WTC11 (cell line): ENCODE data around the gene KCNC3. TPM values are rescaled to one million over a fixed set of nuclear protein-coding genes. Genes with fewer than 3 reads are reported as not detected.
A peak's percentile ranks its signal among the peaks of the same experiment; 100 is the strongest.

Source experiments
- ATF1 ChIP-seq: sonication (generic); formaldehyde crosslinking; IDR thresholded peaks from 2 replicates; pipeline ENCODE4 v1.8.1; 2023; ENCODE audit warnings: mild to moderate bottlenecking, moderate library complexity, missing genetic modification reagents
- CBFB ChIP-seq: sonication (generic); formaldehyde crosslinking; IDR thresholded peaks from 2 replicates; pipeline ENCODE4 v1.8.1; 2022; ENCODE audit warnings: mild to moderate bottlenecking, low read depth, missing genetic modification reagents
- CREB1 ChIP-seq: sonication (generic); formaldehyde crosslinking; IDR thresholded peaks from 2 replicates; pipeline ENCODE4 v1.8.0; 2023; ENCODE audit warnings: mild to moderate bottlenecking, missing genetic modification reagents
- FOXJ3 ChIP-seq: sonication (generic); formaldehyde crosslinking; IDR thresholded peaks from 2 replicates; pipeline ENCODE4 v1.9.0; 2021; ENCODE audit warnings: missing genetic modification reagents, mild to moderate bottlenecking, borderline replicate concordance
- FOXK1 ChIP-seq: sonication (generic); formaldehyde crosslinking; IDR thresholded peaks from 2 replicates; pipeline ENCODE4 v1.8.0; 2022; ENCODE audit warnings: mild to moderate bottlenecking, moderate library complexity, missing genetic modification reagents
- GTF2I ChIP-seq: fragments of 250-450 bp; sonication (Bioruptor Pico); conservative IDR thresholded peaks from 2 replicates; pipeline ENCODE4 v1.4.0; 2021; ENCODE audit warnings: mild to moderate bottlenecking
- IRF2 ChIP-seq: sonication (generic); formaldehyde crosslinking; IDR thresholded peaks from 2 replicates; pipeline ENCODE4 v1.8.0; 2022; ENCODE audit warnings: low read depth, missing genetic modification reagents, borderline replicate concordance
- JUN ChIP-seq: sonication (generic); formaldehyde crosslinking; IDR thresholded peaks from 2 replicates; pipeline ENCODE4 v1.8.0; 2023; ENCODE audit warnings: mild to moderate bottlenecking, missing genetic modification reagents
- KAT7 ChIP-seq: sonication (generic); formaldehyde crosslinking; IDR thresholded peaks from 2 replicates; pipeline ENCODE4 v1.8.1; 2023; ENCODE audit warnings: missing genetic modification reagents, mild to moderate bottlenecking, borderline replicate concordance
- MYBL2 ChIP-seq: sonication (generic); formaldehyde crosslinking; IDR thresholded peaks from 2 replicates; pipeline ENCODE4 v1.8.1; 2023; ENCODE audit warnings: mild to moderate bottlenecking, moderate library complexity, missing genetic modification reagents
- NFE2L1 ChIP-seq: sonication (generic); formaldehyde crosslinking; IDR thresholded peaks from 2 replicates; pipeline ENCODE4 v1.8.1; 2023; ENCODE audit warnings: missing genetic modification reagents
- NR3C1 ChIP-seq: sonication (generic); formaldehyde crosslinking; conservative IDR thresholded peaks from 2 replicates; pipeline ENCODE4 v1.8.1; 2023; ENCODE audit warnings: low read depth, mild to moderate bottlenecking, missing genetic modification reagents
- PRRX2 ChIP-seq: fragments of 250-450 bp; sonication (Bioruptor Pico); IDR thresholded peaks from 2 replicates; pipeline ENCODE4 v1.8.0; 2021; ENCODE audit warnings: mild to moderate bottlenecking
- RELA ChIP-seq: sonication (generic); formaldehyde crosslinking; IDR thresholded peaks from 2 replicates; pipeline ENCODE4 v1.8.1; 2022; ENCODE audit warnings: missing genetic modification reagents, mild to moderate bottlenecking, borderline replicate concordance
- TEAD4 ChIP-seq: sonication (generic); formaldehyde crosslinking; IDR thresholded peaks from 2 replicates; pipeline ENCODE4 v1.8.0; 2022; ENCODE audit warnings: mild to moderate bottlenecking, missing genetic modification reagents
- TP53 ChIP-seq: sonication (generic); formaldehyde crosslinking; IDR thresholded peaks from 2 replicates; pipeline ENCODE4 v1.8.1; 2023; ENCODE audit warnings: mild to moderate bottlenecking, missing genetic modification reagents
- ZNF121 ChIP-seq: sonication (generic); formaldehyde crosslinking; IDR thresholded peaks from 2 replicates; pipeline ENCODE4 v1.8.0; 2023; ENCODE audit warnings: missing genetic modification reagents
- ZNF232 ChIP-seq: sonication (generic); formaldehyde crosslinking; IDR thresholded peaks from 2 replicates; pipeline ENCODE4 v1.8.0; 2022; ENCODE audit warnings: mild to moderate bottlenecking, missing genetic modification reagents
- ZNF263 ChIP-seq: sonication (generic); formaldehyde crosslinking; IDR thresholded peaks from 2 replicates; pipeline ENCODE4 v1.8.1; 2022; ENCODE audit warnings: low read depth, mild to moderate bottlenecking, moderate library complexity, missing genetic modification reagents
- ZNF317 ChIP-seq: sonication (generic); formaldehyde crosslinking; IDR thresholded peaks from 2 replicates; pipeline ENCODE4 v1.8.1; 2023; ENCODE audit warnings: low read depth, mild to moderate bottlenecking, moderate library complexity, missing genetic modification reagents, borderline replicate concordance
- ZNF396 ChIP-seq: fragments of 250-450 bp; sonication (Bioruptor Pico); IDR thresholded peaks from 2 replicates; pipeline ENCODE4 v1.8.0; 2021; ENCODE audit warnings: mild to moderate bottlenecking, moderate library complexity, borderline replicate concordance
- ZNF423 ChIP-seq: fragments of 250-450 bp; sonication (Bioruptor Pico); IDR thresholded peaks from 2 replicates; pipeline ENCODE4 v2.1.2; 2022; ENCODE audit warnings: mild to moderate bottlenecking, moderate library complexity
- ZNF671 ChIP-seq: fragments of 250-450 bp; sonication (Bioruptor Pico); IDR thresholded peaks from 2 replicates; pipeline ENCODE4 v1.8.0; 2021; ENCODE audit warnings: mild to moderate bottlenecking
- total RNA-seq: library from RNA; stranded (reverse); gene quantifications from 3 replicates; pipeline ENCODE4 v1.2.3, GENCODE V29; 2021
- TF ChIP-seq, protein P1 (sequence below): fragments of 250-450 bp; sonication (Bioruptor Pico); IDR thresholded peaks from 2 replicates; pipeline ENCODE4 v1.8.0; 2021; ENCODE audit warnings: mild to moderate bottlenecking
- TF ChIP-seq, protein P2 (sequence below): sonication (generic); formaldehyde crosslinking; IDR thresholded peaks from 2 replicates; pipeline ENCODE4 v1.8.0; 2022; ENCODE audit warnings: mild to moderate bottlenecking, missing genetic modification reagents
- TF ChIP-seq, protein P3 (sequence below): sonication (generic); formaldehyde crosslinking; IDR thresholded peaks from 2 replicates; pipeline ENCODE4 v1.8.1; 2022; ENCODE audit warnings: low read depth, mild to moderate bottlenecking, moderate library complexity, missing genetic modification reagents, borderline replicate concordance
- TF ChIP-seq, protein P4 (sequence below): fragments of 200-600 bp; IDR thresholded peaks from 2 replicates; pipeline ENCODE4 v1.8.0; 2022; ENCODE audit warnings: antibody characterized with exemption
- TF ChIP-seq, protein P5 (sequence below): sonication (generic); formaldehyde crosslinking; IDR thresholded peaks from 2 replicates; pipeline ENCODE4 v1.8.0; 2023; ENCODE audit warnings: missing genetic modification reagents
- TF ChIP-seq, protein P6 (sequence below): fragments of 250-450 bp; sonication (Bioruptor Pico); IDR thresholded peaks from 2 replicates; pipeline ENCODE4 v1.9.0; 2021; ENCODE audit warnings: moderate library complexity, mild to moderate bottlenecking, inconsistent platforms, borderline replicate concordance
- TF ChIP-seq, protein P7 (sequence below): sonication (generic); formaldehyde crosslinking; IDR thresholded peaks from 2 replicates; pipeline ENCODE4 v1.8.0; 2023; ENCODE audit warnings: mild to moderate bottlenecking, missing genetic modification reagents

The KCNC3 gene
- total RNA-seq, 1 experiment from 2014 or later, result 8.5 TPM

DNA sequence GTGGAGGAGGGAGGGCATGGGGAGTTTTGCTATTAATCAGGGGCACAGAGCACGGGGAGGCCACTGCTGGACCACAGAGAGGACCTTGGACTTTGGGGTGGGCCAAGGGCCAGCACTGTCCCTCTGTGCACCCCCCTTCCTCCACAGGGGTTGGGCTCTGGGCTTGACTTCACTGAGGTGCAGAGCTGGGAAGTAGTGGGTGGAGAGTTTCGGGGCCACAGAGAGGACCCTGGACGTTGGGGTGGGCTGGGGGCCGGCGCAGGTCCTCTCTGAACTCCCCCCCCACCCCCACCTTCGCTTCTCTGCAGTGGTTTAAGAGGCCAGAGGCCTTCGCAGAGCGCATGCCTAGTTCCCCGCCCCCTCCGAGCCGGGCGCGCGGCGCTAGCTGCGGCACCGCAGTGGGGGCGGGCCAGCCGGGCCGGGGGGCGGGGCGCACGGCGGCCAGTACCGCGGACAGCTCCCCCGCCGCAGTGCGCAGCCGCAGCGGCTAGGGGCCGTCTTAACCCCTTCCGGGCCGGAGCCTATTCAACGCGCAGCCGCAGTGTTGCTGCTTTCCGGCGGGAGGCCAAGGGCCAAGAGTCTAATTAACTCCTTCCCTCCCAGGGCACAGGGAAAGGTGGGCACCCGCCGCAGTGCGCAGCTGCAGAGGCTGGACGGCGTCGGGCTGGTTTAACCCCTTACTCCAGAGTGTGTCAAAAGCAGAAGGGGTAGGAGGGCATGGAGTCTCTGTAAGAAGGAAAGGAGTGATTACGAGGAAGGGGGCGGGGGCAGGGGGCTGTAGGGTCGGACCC lies 3.7 kb downstream of the KCNC3 start (continued):
- TF ChIP-seq, protein P1, sequence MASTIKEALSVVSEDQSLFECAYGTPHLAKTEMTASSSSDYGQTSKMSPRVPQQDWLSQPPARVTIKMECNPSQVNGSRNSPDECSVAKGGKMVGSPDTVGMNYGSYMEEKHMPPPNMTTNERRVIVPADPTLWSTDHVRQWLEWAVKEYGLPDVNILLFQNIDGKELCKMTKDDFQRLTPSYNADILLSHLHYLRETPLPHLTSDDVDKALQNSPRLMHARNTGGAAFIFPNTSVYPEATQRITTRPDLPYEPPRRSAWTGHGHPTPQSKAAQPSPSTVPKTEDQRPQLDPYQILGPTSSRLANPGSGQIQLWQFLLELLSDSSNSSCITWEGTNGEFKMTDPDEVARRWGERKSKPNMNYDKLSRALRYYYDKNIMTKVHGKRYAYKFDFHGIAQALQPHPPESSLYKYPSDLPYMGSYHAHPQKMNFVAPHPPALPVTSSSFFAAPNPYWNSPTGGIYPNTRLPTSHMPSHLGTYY (CRISPR knock-in tag), result no peak
- TF ChIP-seq, protein P2, sequence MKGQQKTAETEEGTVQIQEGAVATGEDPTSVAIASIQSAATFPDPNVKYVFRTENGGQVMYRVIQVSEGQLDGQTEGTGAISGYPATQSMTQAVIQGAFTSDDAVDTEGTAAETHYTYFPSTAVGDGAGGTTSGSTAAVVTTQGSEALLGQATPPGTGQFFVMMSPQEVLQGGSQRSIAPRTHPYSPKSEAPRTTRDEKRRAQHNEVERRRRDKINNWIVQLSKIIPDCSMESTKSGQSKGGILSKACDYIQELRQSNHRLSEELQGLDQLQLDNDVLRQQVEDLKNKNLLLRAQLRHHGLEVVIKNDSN (CRISPR knock-in tag), result peak; percentile 10; the same call in 1 of the 2 replicates
- TF ChIP-seq CBFB (peak; percentile 94; the same call in 1 of the 2 replicates), ZNF263 (CRISPR knock-in tag) (no peak), FOXK1 (CRISPR knock-in tag) (peak; percentile 86), NFE2L1 (CRISPR knock-in tag) (0 out of 2 replicates have a peak, but pooled peaks have one; percentile 70), ZNF396 (CRISPR knock-in tag) (no peak), JUN (CRISPR knock-in tag) (0 out of 2 replicates have a peak, but pooled peaks have one; percentile 31), NR3C1 (CRISPR knock-in tag) (0 out of 2 replicates have a peak, but pooled peaks have one; percentile 73), ZNF121 (no peak), FOXJ3 (CRISPR knock-in tag) (no peak), ZNF232 (CRISPR knock-in tag) (0 out of 2 replicates have a peak, but pooled peaks have one; percentile 69), RELA (CRISPR knock-in tag) (no peak), MYBL2 (CRISPR knock-in tag) (no peak), IRF2 (no peak), PRRX2 (CRISPR knock-in tag) (no peak), KAT7 (no peak; the same call in 1 of the 2 replicates), TEAD4 (CRISPR knock-in tag) (no peak; the same call in 1 of the 2 replicates), ATF1 (CRISPR knock-in tag) (no peak), GTF2I (CRISPR knock-in tag) (no peak), TP53 (CRISPR knock-in tag) (0 out of 2 replicates have a peak, but pooled peaks have one; percentile 48), ZNF671 (CRISPR knock-in tag) (no peak), ZNF423 (CRISPR knock-in tag) (no peak), CREB1 (CRISPR knock-in tag) (no peak), ZNF317 (CRISPR knock-in tag) (no peak)
- TF ChIP-seq, protein P3, sequence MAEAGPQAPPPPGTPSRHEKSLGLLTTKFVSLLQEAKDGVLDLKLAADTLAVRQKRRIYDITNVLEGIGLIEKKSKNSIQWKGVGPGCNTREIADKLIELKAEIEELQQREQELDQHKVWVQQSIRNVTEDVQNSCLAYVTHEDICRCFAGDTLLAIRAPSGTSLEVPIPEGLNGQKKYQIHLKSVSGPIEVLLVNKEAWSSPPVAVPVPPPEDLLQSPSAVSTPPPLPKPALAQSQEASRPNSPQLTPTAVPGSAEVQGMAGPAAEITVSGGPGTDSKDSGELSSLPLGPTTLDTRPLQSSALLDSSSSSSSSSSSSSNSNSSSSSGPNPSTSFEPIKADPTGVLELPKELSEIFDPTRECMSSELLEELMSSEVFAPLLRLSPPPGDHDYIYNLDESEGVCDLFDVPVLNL, result no peak
- TF ChIP-seq, protein P4, sequence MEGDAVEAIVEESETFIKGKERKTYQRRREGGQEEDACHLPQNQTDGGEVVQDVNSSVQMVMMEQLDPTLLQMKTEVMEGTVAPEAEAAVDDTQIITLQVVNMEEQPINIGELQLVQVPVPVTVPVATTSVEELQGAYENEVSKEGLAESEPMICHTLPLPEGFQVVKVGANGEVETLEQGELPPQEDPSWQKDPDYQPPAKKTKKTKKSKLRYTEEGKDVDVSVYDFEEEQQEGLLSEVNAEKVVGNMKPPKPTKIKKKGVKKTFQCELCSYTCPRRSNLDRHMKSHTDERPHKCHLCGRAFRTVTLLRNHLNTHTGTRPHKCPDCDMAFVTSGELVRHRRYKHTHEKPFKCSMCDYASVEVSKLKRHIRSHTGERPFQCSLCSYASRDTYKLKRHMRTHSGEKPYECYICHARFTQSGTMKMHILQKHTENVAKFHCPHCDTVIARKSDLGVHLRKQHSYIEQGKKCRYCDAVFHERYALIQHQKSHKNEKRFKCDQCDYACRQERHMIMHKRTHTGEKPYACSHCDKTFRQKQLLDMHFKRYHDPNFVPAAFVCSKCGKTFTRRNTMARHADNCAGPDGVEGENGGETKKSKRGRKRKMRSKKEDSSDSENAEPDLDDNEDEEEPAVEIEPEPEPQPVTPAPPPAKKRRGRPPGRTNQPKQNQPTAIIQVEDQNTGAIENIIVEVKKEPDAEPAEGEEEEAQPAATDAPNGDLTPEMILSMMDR, result no peak
- TF ChIP-seq, protein P5, sequence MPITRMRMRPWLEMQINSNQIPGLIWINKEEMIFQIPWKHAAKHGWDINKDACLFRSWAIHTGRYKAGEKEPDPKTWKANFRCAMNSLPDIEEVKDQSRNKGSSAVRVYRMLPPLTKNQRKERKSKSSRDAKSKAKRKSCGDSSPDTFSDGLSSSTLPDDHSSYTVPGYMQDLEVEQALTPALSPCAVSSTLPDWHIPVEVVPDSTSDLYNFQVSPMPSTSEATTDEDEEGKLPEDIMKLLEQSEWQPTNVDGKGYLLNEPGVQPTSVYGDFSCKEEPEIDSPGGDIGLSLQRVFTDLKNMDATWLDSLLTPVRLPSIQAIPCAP (CRISPR knock-in tag), result no peak; the same call in 1 of the 2 replicates
- TF ChIP-seq, protein P6, sequence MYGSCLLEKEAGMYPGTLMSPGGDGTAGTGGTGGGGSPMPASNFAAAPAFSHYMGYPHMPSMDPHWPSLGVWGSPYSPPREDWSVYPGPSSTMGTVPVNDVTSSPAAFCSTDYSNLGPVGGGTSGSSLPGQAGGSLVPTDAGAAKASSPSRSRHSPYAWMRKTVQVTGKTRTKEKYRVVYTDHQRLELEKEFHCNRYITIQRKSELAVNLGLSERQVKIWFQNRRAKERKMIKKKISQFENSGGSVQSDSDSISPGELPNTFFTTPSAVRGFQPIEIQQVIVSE (CRISPR knock-in tag), result no peak
- TF ChIP-seq, protein P7, sequence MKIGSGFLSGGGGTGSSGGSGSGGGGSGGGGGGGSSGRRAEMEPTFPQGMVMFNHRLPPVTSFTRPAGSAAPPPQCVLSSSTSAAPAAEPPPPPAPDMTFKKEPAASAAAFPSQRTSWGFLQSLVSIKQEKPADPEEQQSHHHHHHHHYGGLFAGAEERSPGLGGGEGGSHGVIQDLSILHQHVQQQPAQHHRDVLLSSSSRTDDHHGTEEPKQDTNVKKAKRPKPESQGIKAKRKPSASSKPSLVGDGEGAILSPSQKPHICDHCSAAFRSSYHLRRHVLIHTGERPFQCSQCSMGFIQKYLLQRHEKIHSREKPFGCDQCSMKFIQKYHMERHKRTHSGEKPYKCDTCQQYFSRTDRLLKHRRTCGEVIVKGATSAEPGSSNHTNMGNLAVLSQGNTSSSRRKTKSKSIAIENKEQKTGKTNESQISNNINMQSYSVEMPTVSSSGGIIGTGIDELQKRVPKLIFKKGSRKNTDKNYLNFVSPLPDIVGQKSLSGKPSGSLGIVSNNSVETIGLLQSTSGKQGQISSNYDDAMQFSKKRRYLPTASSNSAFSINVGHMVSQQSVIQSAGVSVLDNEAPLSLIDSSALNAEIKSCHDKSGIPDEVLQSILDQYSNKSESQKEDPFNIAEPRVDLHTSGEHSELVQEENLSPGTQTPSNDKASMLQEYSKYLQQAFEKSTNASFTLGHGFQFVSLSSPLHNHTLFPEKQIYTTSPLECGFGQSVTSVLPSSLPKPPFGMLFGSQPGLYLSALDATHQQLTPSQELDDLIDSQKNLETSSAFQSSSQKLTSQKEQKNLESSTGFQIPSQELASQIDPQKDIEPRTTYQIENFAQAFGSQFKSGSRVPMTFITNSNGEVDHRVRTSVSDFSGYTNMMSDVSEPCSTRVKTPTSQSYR, result no peak
